GM23248 (cell line): Measurements from ENCODE around the gene RABL6. TPM values are rescaled to one million over a fixed set of nuclear protein-coding genes. Genes with fewer than 3 reads are reported as not detected.
"Not testable (repeated sequence)": the region's sequence is repeated elsewhere in the genome, so short reads cannot be mapped to it uniquely, and the experiment has no call there.

Source experiments
- DNase-seq: peaks from one replicate; pipeline ENCODE4 v3.0.0-alpha.2; 2015
- H2AFZ ChIP-seq: fragments of 200-600 bp; sonication (generic); 2 replicates; pipeline ENCODE4 v1.6.1; 2016; ENCODE audit warnings: antibody characterized with exemption
- H3F3A ChIP-seq: fragments of 200-600 bp; sonication (generic); 2 replicates; pipeline ENCODE4 v1.6.1; 2016; ENCODE audit warnings: mild to moderate bottlenecking, antibody characterized with exemption, mixed run types; ENCODE audit not compliant: insufficient read depth
- H3K27ac ChIP-seq: fragments of 200-600 bp; sonication (generic); 2 replicates; pipeline ENCODE4 v1.5.1; 2016; ENCODE audit warnings: mild to moderate bottlenecking
- H3K27me3 ChIP-seq: fragments of 200-600 bp; sonication (generic); replicated peaks from 2 replicates; pipeline ENCODE4 v1.6.1; 2016; ENCODE audit warnings: mild to moderate bottlenecking; ENCODE audit not compliant: insufficient read depth
- H3K36me3 ChIP-seq: fragments of 200-600 bp; sonication (generic); 2 replicates; pipeline ENCODE4 v1.6.1; 2016; ENCODE audit warnings: low read depth, mild to moderate bottlenecking
- H3K4me1 ChIP-seq: fragments of 200-600 bp; sonication (generic); 2 replicates; pipeline ENCODE4 v1.6.1; 2016; ENCODE audit warnings: mild to moderate bottlenecking; ENCODE audit not compliant: insufficient read depth
- H3K4me2 ChIP-seq: fragments of 200-600 bp; sonication (generic); one replicate; pipeline ENCODE4 v1.6.1; 2016; ENCODE audit warnings: mild to moderate bottlenecking; ENCODE audit not compliant: unreplicated experiment
- H3K4me3 ChIP-seq: fragments of 200-600 bp; sonication (generic); 2 replicates; pipeline ENCODE4 v1.5.1; 2016; ENCODE audit warnings: mild to moderate bottlenecking
- H3K79me2 ChIP-seq: fragments of 200-600 bp; sonication (generic); 2 replicates; pipeline ENCODE4 v1.6.1; 2016; ENCODE audit warnings: mild to moderate bottlenecking; ENCODE audit not compliant: insufficient read depth
- H3K9ac ChIP-seq: fragments of 200-600 bp; sonication (generic); 2 replicates; pipeline ENCODE4 v1.6.1; 2016; ENCODE audit warnings: mild to moderate bottlenecking
- H3K9me2 ChIP-seq: fragments of 200-600 bp; sonication (generic); 2 replicates; pipeline ENCODE4 v1.6.1; 2016; ENCODE audit warnings: mixed run types, mild to moderate bottlenecking, moderate library complexity; ENCODE audit not compliant: insufficient read depth
- H3K9me3 ChIP-seq: fragments of 200-600 bp; sonication (generic); one replicate; pipeline ENCODE4 v1.6.1; 2017; ENCODE audit warnings: low read depth
- H4K20me1 ChIP-seq: fragments of 200-600 bp; sonication (generic); 2 replicates; pipeline ENCODE4 v1.6.0; 2016; ENCODE audit not compliant: insufficient read depth
- EZH2 ChIP-seq: fragments of 200-600 bp; sonication (generic); IDR thresholded peaks from 2 replicates; pipeline ENCODE4 v1.6.1; 2018; ENCODE audit warnings: antibody characterized with exemption, mild to moderate bottlenecking; ENCODE audit not compliant: insufficient read depth, poor library complexity, severe bottlenecking
- EZH2phosphoT487 ChIP-seq: fragments of 200-600 bp; sonication (generic); IDR thresholded peaks from 2 replicates; pipeline ENCODE4 v1.6.1; 2018; ENCODE audit warnings: antibody characterized with exemption, moderate library complexity, mild to moderate bottlenecking, low read depth; ENCODE audit not compliant: insufficient read depth
- WGBS, 2 experiments: methylation state at CpG; one replicate each; pipeline ENCODE4 v1.1.6; 2015 to 2017; ENCODE audit warnings: low lambda C conversion rate in 2 of 2, low coverage in 1 of 2; ENCODE audit errors: missing lambda C conversion rate in 2 of 2; 5-methylcytosine and 5-hydroxymethylcytosine counted together
- in situ Hi-C: fragments of 300-500 bp; cut with MboI; formaldehyde crosslinking; loops from 2 replicates; pipeline ENCODE4 v1.15.0; 2020
- polyA plus RNA-seq: library from polyadenylated mRNA; unstranded; fragments of >200 nt; fragmentation: Nextera tagmentation; extraction: Ambion mirVana; gene quantifications from 2 replicates; pipeline ENCODE4 v1.2.1, GENCODE V29; 2016
- total RNA-seq: library from RNA; depleted of rRNA; stranded (reverse); fragments of >200 nt; shearing (Covaris generic); gene quantifications from 2 replicates; pipeline ENCODE4 v1.2.3, GENCODE V29; 2014

RABL6 gene
- total and polyA plus RNA-seq, 2 experiments from 2014 or later = 22.0 to 81.1 TPM

GRCh38 chr9:136867480-136867879 lies 59.7 kb downstream of the RABL6 start:
- Histone ChIP-seq H3F3A (no peaks in the 10 kb centered on the region), H3K9ac (no peak overlapping the region), H3K79me2 (peaks cover 46% of the 10 kb centered on the region), H3K4me2 (no peak overlapping the region), H3K4me3 (no peak overlapping the region), H3K9me2 (no peaks in the 10 kb centered on the region), H3K4me1 (peaks cover 15% of the 10 kb centered on the region), H3K27ac (no peak overlapping the region), H2AFZ (no peak overlapping the region), H4K20me1 (no peaks in the 10 kb centered on the region), H3K27me3 (no peaks in the 10 kb centered on the region), H3K36me3 (peaks cover 2% of the 10 kb centered on the region), H3K9me3 (no peaks in the 10 kb centered on the region)
- no peak for TF ChIP-seq EZH2
- TF ChIP-seq EZH2phosphoT487 = no peak
- WGBS, 2 experiments = 96 to 97% methylated on average over 18 of the region's 18 CpGs
- no peak for DNase-seq
- in situ Hi-C loops = no loop called here

- Histone ChIP-seq H3F3A (no peaks in the 10 kb centered on the region), H3K4me3 (no peak overlapping the region), H3K9me2 (no peaks in the 10 kb centered on the region), H3K4me1 (peaks cover 15% of the 10 kb centered on the region), H3K79me2 (peaks cover 43% of the 10 kb centered on the region), H3K9me3 (no peaks in the 10 kb centered on the region), H3K27me3 (no peaks in the 10 kb centered on the region), H3K4me2 (no peak overlapping the region), H4K20me1 (no peaks in the 10 kb centered on the region), H3K36me3 (no peaks in the 10 kb centered on the region; the same call in 1 of the 2 replicates), H3K27ac (no peak overlapping the region), H3K9ac (no peak overlapping the region), H2AFZ (no peak overlapping the region)
- TF ChIP-seq EZH2 (no peak), EZH2phosphoT487 (no peak)
- no peak for DNase-seq
- in situ Hi-C loops = no loop called here
- WGBS, 2 experiments = 97 to 99% methylated on average over 18 of the region's 18 CpGs
Observed at GRCh38 chr9:136867917-136868316, 60.2 kb downstream of the RABL6 start.

- no peaks in the 10 kb centered on the region for H3K27me3 ChIP-seq
- TF ChIP-seq EZH2phosphoT487 (no peak), EZH2 (no peak)
- H3F3A ChIP-seq = no peaks in the 10 kb centered on the region
- no peak overlapping the region for H3K4me2 ChIP-seq
- peaks cover 36% of the 10 kb centered on the region for H3K79me2 ChIP-seq
- H3K9me2 ChIP-seq = no peaks in the 10 kb centered on the region
- DNase-seq = no peak
- no peak overlapping the region for H2AFZ ChIP-seq
- no peak overlapping the region for H3K4me3 ChIP-seq
- H3K9ac ChIP-seq = no peak overlapping the region
- in situ Hi-C loops = no loop called here
- peaks cover 15% of the 10 kb centered on the region for H3K4me1 ChIP-seq
- no peaks in the 10 kb centered on the region; the same call in 1 of the 2 replicates for H3K36me3 ChIP-seq
- WGBS, 2 experiments = 92 to 93% methylated on average over 11 of the region's 11 CpGs
- no peaks in the 10 kb centered on the region for H4K20me1 ChIP-seq
- H3K9me3 ChIP-seq = no peaks in the 10 kb centered on the region
- H3K27ac ChIP-seq = no peak overlapping the region
Observed at GRCh38 chr9:136868644-136869043, 60.9 kb downstream of the RABL6 start.

- H3K4me2 ChIP-seq, H3K4me3 ChIP-seq, H3K9ac ChIP-seq, H3K27me3 ChIP-seq, H3K9me3 ChIP-seq, H2AFZ ChIP-seq, H3K9me2 ChIP-seq, H3K36me3 ChIP-seq, H4K20me1 ChIP-seq, H3F3A ChIP-seq, H3K27ac ChIP-seq, DNase-seq, in situ Hi-C loops: not testable (repeated sequence)
- H3K4me1 ChIP-seq = peaks cover 13% of the 10 kb centered on the region
- WGBS, 2 experiments = 45 to 51% methylated on average over 2 of the region's 2 CpGs
- peaks cover 26% of the 10 kb centered on the region for H3K79me2 ChIP-seq
Observed at GRCh38 chr9:136869611-136870010, 61.9 kb downstream of the RABL6 start.

- no peak for DNase-seq
- in situ Hi-C loops = no loop called here
- TF ChIP-seq EZH2 (no peak), EZH2phosphoT487 (no peak)
Observed at GRCh38 chr9:136875155-136875554, 67.4 kb downstream of the RABL6 start.

More at GRCh38 chr9:136875155-136875554, 67.4 kb downstream of the RABL6 start:
- Histone ChIP-seq H2AFZ (no peak overlapping the region), H3K4me1 (no peaks in the 10 kb centered on the region), H3K9ac (no peak overlapping the region), H3K36me3 (no peaks in the 10 kb centered on the region), H3K27me3 (no peaks in the 10 kb centered on the region), H4K20me1 (no peaks in the 10 kb centered on the region), H3K4me3 (no peak overlapping the region), H3F3A (no peaks in the 10 kb centered on the region), H3K9me2 (no peaks in the 10 kb centered on the region), H3K4me2 (no peak overlapping the region), H3K27ac (no peak overlapping the region), H3K9me3 (no peaks in the 10 kb centered on the region), H3K79me2 (no peaks in the 10 kb centered on the region)
- 79 to 85% methylated on average over 6 of the region's 6 CpGs for WGBS, 2 experiments
